Ascending aorta (tissue), 2 donors: ENCODE data around the gene CATSPERD. TPM values are rescaled to one million over a fixed set of nuclear protein-coding genes. Genes with fewer than 3 reads are reported as not detected.

Source experiments
- DNase-seq, 2 donors: peaks; one replicate each; pipeline ENCODE4 v3.0.0-alpha.2; 2019; ENCODE audit warnings: low spot score in 2 of 2
- H3K27ac ChIP-seq, 2 donors: fragments of 200-600 bp; sonication (generic); one replicate each; pipeline ENCODE4 v1.5.1; 2016 to 2017; ENCODE audit warnings: mild to moderate bottlenecking in 1 of 2
- H3K27me3 ChIP-seq: fragments of 200-600 bp; sonication (generic); one replicate; pipeline ENCODE4 v1.5.1; 2017
- H3K36me3 ChIP-seq, 2 donors: fragments of 200-600 bp; sonication (generic); one replicate each; pipeline ENCODE4 v1.5.1; 2016
- H3K4me1 ChIP-seq, 2 donors: fragments of 200-600 bp; sonication (generic); one replicate each; pipeline ENCODE4 v1.5.1; 2016 to 2017; ENCODE audit warnings: mild to moderate bottlenecking in 1 of 2
- H3K4me3 ChIP-seq, 2 donors: fragments of 200-600 bp; sonication (generic); one replicate each; pipeline ENCODE4 v1.5.1; 2016 to 2017; ENCODE audit warnings: mild to moderate bottlenecking in 1 of 2
- H3K9me3 ChIP-seq, 2 donors: fragments of 200-600 bp; sonication (generic); one replicate each; pipeline ENCODE4 v1.5.1; 2016
- intact Hi-C: fragments of 100-400 bp; cut with DNase I; formaldehyde crosslinking; loops from one replicate; pipeline ENCODE4 v1.15.1; 2023
- total RNA-seq: library from RNA; depleted of rRNA; stranded (reverse); fragments of >200 nt; gene quantifications from one replicate; pipeline ENCODE4 v1.1.0, GENCODE V29; 2016
- TF ChIP-seq, protein P1 (sequence below), 3 experiments: fragments of 200-600 bp in 2 of 3; fragments of 450-650 bp in 1 of 3; sonication (generic) in 2 of 3; IDR thresholded peaks; one replicate each; pipeline ENCODE4 v1.5.1; 2016 to 2019; ENCODE audit warnings: antibody characterized with exemption in 3 of 3, mild to moderate bottlenecking in 1 of 3, moderate library complexity in 1 of 3

CATSPERD gene
- total RNA-seq, 1 donor from 2014 or later = not detected

GRCh38 chr19:5713228-5713627 is 7.2 kb upstream of the CATSPERD start:
- peaks cover 43 to 62% of the 10 kb centered on the region in 2 donors for H3K36me3 ChIP-seq
- no peak for DNase-seq
- H3K27ac ChIP-seq = no peak overlapping the region
- H3K4me3 ChIP-seq = no peak overlapping the region
- no peaks in the 10 kb centered on the region for H3K9me3 ChIP-seq
- H3K4me1 ChIP-seq = peaks cover 0 to 3% of the 10 kb centered on the region in 2 donors
- TF ChIP-seq, protein P1, sequence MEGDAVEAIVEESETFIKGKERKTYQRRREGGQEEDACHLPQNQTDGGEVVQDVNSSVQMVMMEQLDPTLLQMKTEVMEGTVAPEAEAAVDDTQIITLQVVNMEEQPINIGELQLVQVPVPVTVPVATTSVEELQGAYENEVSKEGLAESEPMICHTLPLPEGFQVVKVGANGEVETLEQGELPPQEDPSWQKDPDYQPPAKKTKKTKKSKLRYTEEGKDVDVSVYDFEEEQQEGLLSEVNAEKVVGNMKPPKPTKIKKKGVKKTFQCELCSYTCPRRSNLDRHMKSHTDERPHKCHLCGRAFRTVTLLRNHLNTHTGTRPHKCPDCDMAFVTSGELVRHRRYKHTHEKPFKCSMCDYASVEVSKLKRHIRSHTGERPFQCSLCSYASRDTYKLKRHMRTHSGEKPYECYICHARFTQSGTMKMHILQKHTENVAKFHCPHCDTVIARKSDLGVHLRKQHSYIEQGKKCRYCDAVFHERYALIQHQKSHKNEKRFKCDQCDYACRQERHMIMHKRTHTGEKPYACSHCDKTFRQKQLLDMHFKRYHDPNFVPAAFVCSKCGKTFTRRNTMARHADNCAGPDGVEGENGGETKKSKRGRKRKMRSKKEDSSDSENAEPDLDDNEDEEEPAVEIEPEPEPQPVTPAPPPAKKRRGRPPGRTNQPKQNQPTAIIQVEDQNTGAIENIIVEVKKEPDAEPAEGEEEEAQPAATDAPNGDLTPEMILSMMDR (IDR thresholded peaks at IDR 0.05) = no peak
- no peaks in the 10 kb centered on the region for H3K27me3 ChIP-seq
- intact Hi-C loops = no loop called here

DNA sequence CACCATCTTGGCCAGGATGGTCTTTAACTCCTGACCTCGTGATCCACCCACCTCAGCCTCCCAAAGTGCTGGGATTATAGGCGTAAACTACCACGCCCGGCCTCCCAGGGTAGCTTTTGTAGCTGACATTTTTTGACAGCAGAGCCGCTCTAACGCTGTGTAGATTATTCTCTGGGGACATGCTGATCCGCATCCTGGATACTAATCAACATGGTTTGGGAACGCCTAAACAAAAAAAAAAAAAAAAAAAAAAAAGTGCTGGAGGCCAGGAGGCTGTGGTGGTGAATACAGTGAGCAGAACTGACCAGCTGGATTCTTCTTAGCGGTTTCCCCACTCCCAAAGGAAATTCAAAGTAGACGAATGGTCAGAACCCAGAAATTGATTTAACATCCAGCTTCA is 5.6 kb upstream of the CATSPERD start:
- DNase-seq = no peak
- Histone ChIP-seq H3K27me3 (no peaks in the 10 kb centered on the region), H3K4me3 (no peak overlapping the region), H3K36me3 (peaks cover 34 to 47% of the 10 kb centered on the region in 2 donors), H3K4me1 (peaks cover 5 to 13% of the 10 kb centered on the region in 2 donors), H3K9me3 (no peaks in the 10 kb centered on the region), H3K27ac (no peak overlapping the region)
- intact Hi-C loops = no loop called here
- TF ChIP-seq, protein P1 (IDR thresholded peaks at IDR 0.05) = no peak

- intact Hi-C loops = no loop called here
- no peaks in the 10 kb centered on the region for H3K27me3 ChIP-seq
- H3K27ac ChIP-seq = no peak overlapping the region
- DNase-seq = no peak
- H3K9me3 ChIP-seq = no peaks in the 10 kb centered on the region
- H3K4me3 ChIP-seq = no peak overlapping the region
- H3K4me1 ChIP-seq = peaks cover 5 to 13% of the 10 kb centered on the region in 2 donors
- TF ChIP-seq, protein P1 (IDR thresholded peaks at IDR 0.05) = no peak
- peaks cover 16 to 21% of the 10 kb centered on the region in 2 donors for H3K36me3 ChIP-seq
Observed at GRCh38 chr19:5717215-5717935, 3.1 kb upstream of the CATSPERD start.

DNA sequence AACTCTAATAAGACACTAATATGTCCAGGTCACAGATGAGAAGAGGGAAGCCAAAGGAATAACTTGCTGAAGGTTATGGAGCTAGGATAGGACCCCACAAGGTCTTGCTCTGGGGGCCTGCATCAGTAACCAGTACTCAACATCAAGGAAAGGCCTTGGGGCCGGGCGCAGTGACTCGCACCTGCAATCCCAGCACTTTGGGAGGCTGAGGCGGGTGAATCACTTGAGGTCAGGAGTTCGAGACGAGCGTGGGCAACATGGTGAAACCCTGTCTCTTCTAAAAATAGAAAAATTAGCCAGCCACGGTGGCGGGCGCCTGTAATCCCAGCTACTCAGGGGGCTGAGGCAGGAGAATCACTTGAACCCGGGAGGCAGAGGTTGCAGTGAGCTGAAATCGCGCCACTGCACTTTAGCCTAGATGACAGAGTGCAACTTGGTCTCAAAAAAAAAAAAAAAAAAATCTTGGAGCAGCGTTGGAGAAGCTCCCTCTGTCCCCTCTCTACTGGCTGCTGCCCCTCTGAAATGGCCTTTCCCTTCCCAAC is 2.3 kb upstream of the CATSPERD start:
- H3K4me3 ChIP-seq = peak overlapping the region; percentile 68 to 99
- DNase-seq = no peak
- no peaks in the 10 kb centered on the region for H3K27me3 ChIP-seq
- H3K27ac ChIP-seq = no peak overlapping the region
- H3K4me1 ChIP-seq = peaks cover 5 to 13% of the 10 kb centered on the region in 2 donors
- H3K9me3 ChIP-seq = no peaks in the 10 kb centered on the region
- intact Hi-C loops = no loop called here
- H3K36me3 ChIP-seq = peaks cover 9 to 14% of the 10 kb centered on the region in 2 donors
- TF ChIP-seq, protein P1 (IDR thresholded peaks at IDR 0.05) = no peak

DNA sequence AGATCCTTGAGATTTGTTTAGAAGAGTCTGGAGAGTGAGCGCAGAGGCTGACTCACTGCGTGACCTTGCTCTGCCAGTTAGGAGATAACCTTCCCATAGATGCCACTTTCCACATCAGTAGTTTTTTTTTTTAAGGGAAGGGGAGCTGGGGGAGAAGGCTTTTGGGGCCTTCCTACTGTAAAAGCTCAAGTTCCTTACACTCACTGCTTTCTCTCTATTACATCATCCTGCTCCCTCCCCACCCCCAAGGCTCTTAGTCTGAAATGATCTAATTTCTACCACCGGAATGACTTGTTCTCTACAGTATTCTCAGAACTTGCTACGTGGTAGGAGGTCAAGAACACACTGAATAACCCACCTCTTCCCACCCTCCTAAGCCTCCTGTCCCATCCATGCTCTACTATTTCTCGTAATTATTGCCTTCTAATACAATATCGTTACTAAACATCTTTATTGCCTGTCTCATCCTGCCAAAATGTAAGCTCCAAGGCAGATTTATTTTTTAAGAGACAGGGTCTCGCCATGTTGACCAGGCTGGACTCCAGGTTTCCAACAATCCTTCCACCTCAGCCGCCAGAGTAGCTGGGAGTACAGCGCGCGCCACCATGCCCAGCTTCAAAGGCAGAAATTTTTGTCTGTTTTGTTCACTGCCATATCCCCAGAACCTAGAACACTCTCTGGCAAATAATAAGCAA is 1.7 kb upstream of the CATSPERD start:
- Histone ChIP-seq H3K4me3 (peak overlapping the region; percentile 68 to 99), H3K9me3 (no peaks in the 10 kb centered on the region), H3K27me3 (no peaks in the 10 kb centered on the region), H3K36me3 (peaks cover 3 to 8% of the 10 kb centered on the region in 2 donors), H3K27ac (peak overlapping the region in 1 of 2 donors; percentile 98), H3K4me1 (peaks cover 5 to 13% of the 10 kb centered on the region in 2 donors)
- intact Hi-C loops = no loop called here
- DNase-seq = no peak
- TF ChIP-seq, protein P1 (IDR thresholded peaks at IDR 0.05) = no peak
